NCI-H2171 (cell line): ENCODE results near the gene AGO1.

ENCODE experiments used
- DNase-seq: peaks from one replicate; lab custom pipeline; 2025; lab: John Stamatoyannopoulos, UW

The AGO1 gene

GRCh38 chr1:35882945-35883634 is at the start of gene AGO1:
AGO1 (plus strand) TSS chr1:35883209; CDS start chr1:35883422, 213 bp downstream.
- peak; percentile 91 for DNase-seq

GRCh38 chr1:35833395-35833794 is 49.6 kb upstream of the AGO1 start:
- no peak for DNase-seq

GRCh38 chr1:35834218-35834617 is 48.8 kb upstream of the AGO1 start:
- no peak for DNase-seq

- DNase-seq = peak; percentile 82
These were observed 47.6 kb upstream of the AGO1 start for GRCh38 chr1:35835398-35835797.

GRCh38 chr1:35836734-35837133 is 46.3 kb upstream of the AGO1 start:
- no peak for DNase-seq

- DNase-seq = no peak
These were observed 44.2 kb upstream of the AGO1 start for GRCh38 chr1:35838693-35839245.

- no peak for DNase-seq
These were observed 38.2 kb upstream of the AGO1 start for GRCh38 chr1:35844826-35845225.

GRCh38 chr1:35845766-35846165 is 37.2 kb upstream of the AGO1 start:
- DNase-seq = peak; percentile 59

GRCh38 chr1:35847935-35848565 is 35.0 kb upstream of the AGO1 start:
- DNase-seq = no peak

GRCh38 chr1:35850051-35850450 is 33.0 kb upstream of the AGO1 start:
- no peak for DNase-seq

- no peak for DNase-seq
These were observed 32.3 kb upstream of the AGO1 start for GRCh38 chr1:35850716-35851115.

GRCh38 chr1:35851132-35851869 is 31.7 kb upstream of the AGO1 start:
- DNase-seq = no peak

- no peak for DNase-seq
These were observed 30.8 kb upstream of the AGO1 start for GRCh38 chr1:35852241-35852640.

GRCh38 chr1:35854989-35855700 is 27.9 kb upstream of the AGO1 start:
- DNase-seq = no peak

- DNase-seq = no peak
These were observed 26.0 kb upstream of the AGO1 start for GRCh38 chr1:35856964-35857363.

- no peak for DNase-seq
These were observed 25.2 kb upstream of the AGO1 start for GRCh38 chr1:35857830-35858229.

GRCh38 chr1:35860696-35861095 is 22.3 kb upstream of the AGO1 start:
- no peak for DNase-seq

GRCh38 chr1:35863136-35863535 is 19.9 kb upstream of the AGO1 start:
- DNase-seq = no peak

- no peak for DNase-seq
These were observed 19.0 kb upstream of the AGO1 start for GRCh38 chr1:35863881-35864625.

- no peak for DNase-seq
These were observed 18.2 kb upstream of the AGO1 start for GRCh38 chr1:35864813-35865212.

- no peak for DNase-seq
These were observed 16.0 kb upstream of the AGO1 start for GRCh38 chr1:35866991-35867390.
